GM13977 (cell line): ENCODE data around the gene ITGBL1.

ENCODE experiments used
- DNase-seq: peaks from one replicate; pipeline ENCODE4 v3.0.0; 2012; ENCODE audit warnings: low spot score
- in situ Hi-C: fragments of 300-500 bp; cut with MboI; formaldehyde crosslinking; loops from one replicate; pipeline ENCODE4 v1.12.0; 2022; ENCODE audit warnings: low sequenced_read_pairs, low pct_unique_long_range_greater_than_20kb, mixed read lengths, inconsistent platforms; ENCODE audit not compliant: unreplicated experiment
- TF ChIP-seq, protein P1 (sequence below): IDR thresholded peaks from 2 replicates; pipeline ENCODE4 v1.5.1; 2012; ENCODE audit warnings: mild to moderate bottlenecking, control low read depth; ENCODE audit not compliant: insufficient read depth; ENCODE audit errors: extremely low read depth, missing control alignments

The ITGBL1 gene

DNA sequence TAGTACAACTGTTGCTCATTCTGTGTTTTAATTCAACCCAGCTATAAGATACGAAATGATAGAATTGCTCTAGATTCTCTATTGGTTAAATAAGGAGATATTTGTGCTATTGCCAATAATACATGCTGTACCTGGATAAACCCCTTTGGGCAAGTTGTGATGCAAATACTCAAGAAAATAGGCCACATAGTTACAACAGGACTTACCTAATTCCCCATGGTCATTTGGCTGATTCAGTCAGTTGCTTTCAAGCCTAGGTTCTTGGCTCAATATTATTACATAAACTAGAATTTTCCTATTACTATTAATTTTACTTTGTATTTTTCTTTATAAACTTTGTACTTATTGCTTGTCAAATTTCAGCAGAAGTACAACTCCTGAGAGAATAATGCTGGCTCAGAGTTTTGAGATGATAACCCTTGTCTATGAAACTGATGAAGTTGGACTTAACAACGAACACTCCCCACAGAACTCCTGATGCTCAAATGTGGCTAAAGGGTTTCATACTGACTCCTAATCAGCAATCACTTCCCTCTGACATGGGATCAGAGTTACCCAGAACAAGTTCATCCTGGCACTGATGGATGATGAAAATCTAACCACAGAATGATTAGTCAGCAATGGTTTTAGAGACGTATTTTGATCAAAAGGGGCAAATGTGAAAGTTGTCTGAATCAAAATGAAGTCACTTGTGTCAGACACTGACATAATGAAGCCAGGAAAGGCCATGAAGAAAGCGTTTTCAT, 221.1 kb downstream of the ITGBL1 start:
- no peak for DNase-seq
- in situ Hi-C loops, result no loop called here
- TF ChIP-seq, protein P1, sequence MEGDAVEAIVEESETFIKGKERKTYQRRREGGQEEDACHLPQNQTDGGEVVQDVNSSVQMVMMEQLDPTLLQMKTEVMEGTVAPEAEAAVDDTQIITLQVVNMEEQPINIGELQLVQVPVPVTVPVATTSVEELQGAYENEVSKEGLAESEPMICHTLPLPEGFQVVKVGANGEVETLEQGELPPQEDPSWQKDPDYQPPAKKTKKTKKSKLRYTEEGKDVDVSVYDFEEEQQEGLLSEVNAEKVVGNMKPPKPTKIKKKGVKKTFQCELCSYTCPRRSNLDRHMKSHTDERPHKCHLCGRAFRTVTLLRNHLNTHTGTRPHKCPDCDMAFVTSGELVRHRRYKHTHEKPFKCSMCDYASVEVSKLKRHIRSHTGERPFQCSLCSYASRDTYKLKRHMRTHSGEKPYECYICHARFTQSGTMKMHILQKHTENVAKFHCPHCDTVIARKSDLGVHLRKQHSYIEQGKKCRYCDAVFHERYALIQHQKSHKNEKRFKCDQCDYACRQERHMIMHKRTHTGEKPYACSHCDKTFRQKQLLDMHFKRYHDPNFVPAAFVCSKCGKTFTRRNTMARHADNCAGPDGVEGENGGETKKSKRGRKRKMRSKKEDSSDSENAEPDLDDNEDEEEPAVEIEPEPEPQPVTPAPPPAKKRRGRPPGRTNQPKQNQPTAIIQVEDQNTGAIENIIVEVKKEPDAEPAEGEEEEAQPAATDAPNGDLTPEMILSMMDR, result no peak

DNA sequence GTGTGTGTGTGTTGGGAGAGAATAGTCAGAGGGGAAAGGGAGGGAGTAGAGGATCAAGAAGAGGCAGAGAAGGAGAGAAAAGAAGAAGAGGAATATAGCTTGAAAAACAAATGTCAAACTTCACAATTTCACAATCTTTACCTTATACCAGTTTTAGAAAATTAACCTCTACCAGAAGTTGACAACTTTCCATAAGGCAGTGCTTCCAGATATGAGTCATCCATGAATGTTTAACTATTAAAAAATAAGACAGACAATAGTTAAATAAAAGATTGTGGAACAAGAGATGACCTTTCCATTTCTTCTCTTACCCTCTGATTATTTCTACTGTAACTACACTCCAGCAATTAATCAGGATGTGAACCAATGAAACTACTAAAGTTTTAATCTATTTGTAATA, 229.4 kb downstream of the ITGBL1 start:
- TF ChIP-seq, protein P1, result no peak
- in situ Hi-C loops, result no loop called here
- no peak for DNase-seq

DNA sequence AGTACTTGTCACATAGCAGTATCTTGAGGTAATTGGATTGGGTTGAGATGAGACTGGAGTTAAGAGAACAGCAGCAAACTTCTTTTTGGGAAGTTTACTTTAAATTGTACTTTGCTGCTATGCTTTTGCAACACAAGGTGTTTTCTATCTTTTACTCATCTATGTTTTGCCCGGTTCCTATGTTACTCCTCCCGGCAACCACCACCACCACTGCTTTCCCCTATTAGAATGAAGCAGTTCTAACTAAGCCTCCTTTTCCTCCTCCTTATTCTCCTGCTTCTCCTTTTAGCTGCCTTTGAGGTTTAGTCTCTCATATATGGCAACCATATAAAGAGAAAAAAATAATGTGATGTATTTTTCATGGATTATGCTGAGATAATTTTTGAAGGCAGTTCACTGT, 233.5 kb downstream of the ITGBL1 start:
- DNase-seq, result no peak
- TF ChIP-seq, protein P1, result no peak
- in situ Hi-C loops, result no loop called here

DNA sequence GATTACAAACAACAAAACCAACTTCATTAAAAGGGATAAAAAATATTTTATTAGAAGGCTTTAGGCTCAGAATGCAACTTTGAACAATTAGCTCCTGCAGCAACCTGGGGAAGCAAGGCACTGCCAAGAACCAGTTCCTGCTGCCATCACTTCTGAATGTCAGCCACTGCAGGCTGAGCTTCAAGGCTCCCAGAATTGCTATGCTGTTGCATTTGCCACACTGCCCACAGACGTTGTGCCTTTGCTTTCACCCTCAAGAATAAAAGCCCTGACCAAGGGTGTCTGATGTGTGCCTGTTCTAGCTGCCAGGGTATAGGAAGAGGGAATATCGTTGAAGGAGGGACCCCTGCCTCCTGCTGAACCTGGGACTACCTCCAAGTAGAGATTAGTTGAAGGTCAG, 238.4 kb downstream of the ITGBL1 start:
- TF ChIP-seq, protein P1, result no peak
- in situ Hi-C loops, result no loop called here
- DNase-seq, result no peak

DNA sequence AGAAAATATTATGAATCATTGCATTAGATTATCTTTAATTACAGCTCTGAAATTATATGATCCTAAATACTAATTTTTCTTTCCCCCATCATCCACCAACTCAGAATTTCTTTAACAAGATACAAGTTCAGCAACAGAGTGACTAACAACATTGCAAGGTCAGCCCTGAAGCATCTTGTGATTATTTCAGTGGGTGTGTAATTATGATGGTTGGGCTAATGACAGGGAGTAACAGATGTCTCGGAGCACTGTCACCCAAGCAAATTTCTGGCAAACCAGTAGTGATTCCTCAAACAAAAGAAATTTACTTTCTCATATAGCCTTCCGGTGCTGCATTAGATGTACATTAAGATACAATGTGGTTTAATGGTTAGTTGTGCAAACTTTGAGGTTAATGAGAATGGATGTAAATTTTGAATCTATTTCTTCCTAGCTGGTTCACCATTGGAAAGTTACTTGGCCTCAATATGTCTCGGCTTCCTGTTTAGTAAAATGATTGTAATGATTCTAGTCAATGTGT, 238.9 kb downstream of the ITGBL1 start:
- TF ChIP-seq, protein P1, result no peak
- in situ Hi-C loops, result no loop called here
- DNase-seq, result no peak

DNA sequence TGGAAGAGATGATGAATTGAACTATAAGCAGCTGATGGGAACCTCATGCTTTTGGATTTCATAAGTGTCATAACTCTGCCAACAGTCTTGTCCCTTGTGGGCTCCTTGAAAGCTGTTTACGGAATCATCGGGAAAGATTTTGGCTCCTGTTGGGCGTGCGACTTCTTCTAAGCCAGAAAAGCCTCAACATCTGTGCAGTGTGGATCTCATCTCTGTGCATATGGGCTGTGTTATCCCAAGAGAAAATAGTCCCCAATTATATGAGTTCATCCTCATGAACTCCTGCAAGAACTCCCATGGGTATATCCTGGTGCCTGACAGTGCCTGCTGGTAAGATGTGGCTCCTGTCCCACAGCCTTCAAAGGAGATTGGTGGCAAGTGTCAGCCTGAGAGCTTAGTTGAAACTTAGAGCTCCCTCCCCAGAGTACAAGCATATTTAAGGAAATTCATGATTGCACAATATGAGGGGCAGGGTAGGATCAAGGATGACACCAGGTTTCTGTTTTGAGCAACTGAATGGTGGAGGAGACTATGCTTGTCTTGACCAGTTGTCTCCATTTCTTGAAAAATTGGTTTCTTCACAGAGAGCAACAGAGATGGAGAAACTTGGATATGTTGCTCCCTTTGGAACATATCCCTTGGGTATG, 243.5 kb downstream of the ITGBL1 start:
- no peak for DNase-seq
- in situ Hi-C loops, result no loop called here
- TF ChIP-seq, protein P1, result no peak
